BJ (cell line): Measurements from ENCODE around the gene KCNIP3. TPM values are rescaled to one million over a fixed set of nuclear protein-coding genes. Genes with fewer than 3 reads are reported as not detected.
"Not testable (repeated sequence)": the region's sequence is repeated elsewhere in the genome, so short reads cannot be mapped to it uniquely, and the experiment has no call there.

Source experiments
- CTCF ChIA-PET: fragments of 350-600 bp; formaldehyde crosslinking; extraction: SDS; loops from one replicate; lab custom pipeline; 2021; ENCODE audit warnings: antibody characterized with exemption, inconsistent platforms; lab: Yijun Ruan, JAX
- POLR2A ChIA-PET: fragments of 300-600 bp; sonication (Branson Sonifier 250); formaldehyde crosslinking; extraction: SDS; loops from one replicate; lab custom pipeline; 2021; ENCODE audit warnings: antibody characterized with exemption; lab: Charles Lee
- DNase-seq: peaks from one replicate; pipeline ENCODE4 v3.0.0-alpha.2; 2011; ENCODE audit warnings: low read depth
- H3K27me3 ChIP-seq: 2 replicates; pipeline ENCODE4 v1.6.0; 2011; ENCODE audit warnings: low read length; ENCODE audit not compliant: control insufficient read depth, insufficient read depth
- H3K36me3 ChIP-seq: 2 replicates; pipeline ENCODE4 v1.5.1; 2011; ENCODE audit warnings: low read length; ENCODE audit not compliant: control insufficient read depth, insufficient read depth
- H3K4me3 ChIP-seq: 2 replicates; pipeline ENCODE4 v1.5.1; 2011; ENCODE audit warnings: low read depth, mild to moderate bottlenecking, control low read depth, low read length
- CTCF ChIP-seq: IDR thresholded peaks from 2 replicates; pipeline ENCODE4 v1.5.1; 2011; ENCODE audit warnings: low read depth, mild to moderate bottlenecking, control low read depth, inconsistent platforms, low read length, moderate library complexity; ENCODE audit not compliant: insufficient read depth
- polyA plus RNA-seq: library from polyadenylated mRNA; depleted of rRNA; stranded (reverse); fragments of >200 nt; gene quantifications from 2 replicates; pipeline ENCODE4 v1.2.3, GENCODE V29; 2011

KCNIP3 gene
- polyA plus RNA-seq, 1 experiment, result 4.1 TPM

GRCh38 chr2:95399061-95399460 is 101.9 kb downstream of the KCNIP3 start:
- H3K4me3 ChIP-seq, result no peak overlapping the region
- no peak for DNase-seq
- ChIA-PET CTCF (interaction anchor here (8.4 kb wide), 1 partner anchor 11 kb away, joined by 59 read pairs; no protein-coding TSS in a partner anchor), POLR2A (no interaction called here)
- TF ChIP-seq CTCF, result no peak
- no peaks in the 10 kb centered on the region; the same call in 1 of the 2 replicates for H3K27me3 ChIP-seq
- H3K36me3 ChIP-seq, result no peaks in the 10 kb centered on the region

- TF ChIP-seq CTCF, result no peak
- POLR2A ChIA-PET, result no interaction called here
These were observed 104.3 kb downstream of the KCNIP3 start for GRCh38 chr2:95401480-95401879.

GRCh38 chr2:95402004-95402369 is 104.8 kb downstream of the KCNIP3 start:
- DNase-seq, H3K36me3 ChIP-seq, POLR2A ChIA-PET, H3K27me3 ChIP-seq: not testable (repeated sequence)
- peak overlapping the region; percentile 85 for H3K4me3 ChIP-seq
- CTCF ChIA-PET, result interaction anchor here (0.8 to 8.4 kb wide), 5 partner anchors 9 to 328 kb away, joined by 3 to 59 read pairs (median 8); no protein-coding TSS in a partner anchor

More at GRCh38 chr2:95401480-95401879, 104.3 kb downstream of the KCNIP3 start:
- Histone ChIP-seq H3K36me3 (no peaks in the 10 kb centered on the region), H3K4me3 (peak overlapping the region; percentile 85; the same call in 1 of the 2 replicates), H3K27me3 (no peaks in the 10 kb centered on the region; the same call in 1 of the 2 replicates)
- DNase-seq, result no peak
- CTCF ChIA-PET, result interaction anchor here (0.8 to 8.4 kb wide), 5 partner anchors 8 to 328 kb away, joined by 3 to 59 read pairs (median 8); no protein-coding TSS in a partner anchor

- H3K4me3 ChIP-seq, result peak within 1 kb of the TSS; percentile 85
- TF ChIP-seq CTCF, result no peak
- CTCF ChIA-PET, result interaction anchor here (1.1 to 8.4 kb wide), 9 partner anchors 7 to 327 kb away, joined by 3 to 59 read pairs (median 5); no protein-coding TSS in a partner anchor
- no peaks in the 10 kb centered on the region for H3K27me3 ChIP-seq
- no peaks in the 10 kb centered on the region for H3K36me3 ChIP-seq
- POLR2A ChIA-PET, result no interaction called here
- DNase-seq, result peak; percentile 18
These were observed 105.4 kb downstream of the KCNIP3 start, which contains the start of gene FAHD2A for GRCh38 chr2:95402370-95403203. TSS of gene FAHD2A (plus strand) at chr2:95402708. CDS start at chr2:95405559, 2,851 bp downstream.

- POLR2A ChIA-PET, DNase-seq, H3K36me3 ChIP-seq, H3K27me3 ChIP-seq: not testable (repeated sequence)
- peak overlapping the region; percentile 85 for H3K4me3 ChIP-seq
- CTCF ChIA-PET, result interaction anchor here (1.1 to 8.4 kb wide), 8 partner anchors 8 to 326 kb away, joined by 3 to 59 read pairs (median 6); no protein-coding TSS in a partner anchor
- TF ChIP-seq CTCF, result peak; percentile 64
These were observed 106.1 kb downstream of the KCNIP3 start for GRCh38 chr2:95403204-95403721.

- H3K4me3 ChIP-seq, H3K36me3 ChIP-seq, DNase-seq, H3K27me3 ChIP-seq, POLR2A ChIA-PET: not testable (repeated sequence)
- CTCF ChIA-PET, result interaction anchor here (1.1 to 8.4 kb wide), 6 partner anchors 9 to 326 kb away, joined by 3 to 59 read pairs (median 5); no protein-coding TSS in a partner anchor
These were observed 106.7 kb downstream of the KCNIP3 start for GRCh38 chr2:95403824-95404223.

- POLR2A ChIA-PET, DNase-seq, H3K36me3 ChIP-seq, H3K4me3 ChIP-seq, CTCF ChIA-PET, H3K27me3 ChIP-seq: not testable (repeated sequence)
These were observed 107.5 kb downstream of the KCNIP3 start for GRCh38 chr2:95404676-95405075.

- H3K36me3 ChIP-seq, H3K4me3 ChIP-seq, CTCF ChIA-PET, DNase-seq, POLR2A ChIA-PET, H3K27me3 ChIP-seq: not testable (repeated sequence)
These were observed 114.1 kb downstream of the KCNIP3 start for GRCh38 chr2:95411239-95411638.
